GM21576 (cell line): ENCODE data around the gene LGALS4.
"Not testable (repeated sequence)": the region's sequence is repeated elsewhere in the genome, so short reads cannot be mapped to it uniquely, and the experiment has no call there.

Source experiments
- ATAC-seq: cut with Tn5 transposase; IDR thresholded peaks from one replicate; pipeline ENCODE4 v1.9.1; 2021; ENCODE audit warnings: mild to moderate bottlenecking, moderate library complexity; ENCODE audit not compliant: unreplicated experiment

The LGALS4 gene

DNA sequence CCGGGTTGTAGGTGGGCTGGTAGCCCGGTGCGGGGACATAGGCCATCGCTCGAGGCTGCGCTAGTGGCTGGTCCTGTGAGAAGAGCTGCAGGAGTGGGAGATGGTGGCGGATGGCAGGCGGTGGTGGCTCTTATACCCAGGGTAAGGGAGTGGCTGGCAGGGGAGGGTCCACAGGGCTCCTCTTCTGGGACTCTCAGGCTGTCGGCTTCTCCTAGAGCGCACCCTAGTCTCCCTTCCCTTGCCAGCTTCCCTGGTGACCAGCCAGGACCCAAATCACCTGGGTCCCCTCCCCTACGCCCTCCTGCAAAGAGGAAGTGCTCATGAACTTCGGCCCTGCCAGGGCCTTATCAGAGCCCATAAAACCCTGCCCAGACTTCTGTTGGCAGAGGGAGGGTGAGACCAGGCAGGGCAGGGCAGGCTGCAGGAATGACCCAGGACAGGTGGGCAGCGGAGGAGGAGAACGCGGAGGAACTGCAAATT lies at the start of gene LGALS4:
TSS of gene LGALS4 (minus strand) at position 105 of the 480 bp plus-strand sequence. CDS start at position 46, 59 bp downstream.
- no peak for ATAC-seq

- ATAC-seq, result no peak
Measured at GRCh38 chr19:38861368-38861767, 48.6 kb upstream of the LGALS4 start.

GRCh38 chr19:38859631-38860204 lies 47.0 kb upstream of the LGALS4 start:
- not testable (repeated sequence) for ATAC-seq

- ATAC-seq, result no peak
Measured at GRCh38 chr19:38856813-38857212, 44.1 kb upstream of the LGALS4 start.

- not testable (repeated sequence) for ATAC-seq
Measured at GRCh38 chr19:38855751-38856150, 43.0 kb upstream of the LGALS4 start.

DNA sequence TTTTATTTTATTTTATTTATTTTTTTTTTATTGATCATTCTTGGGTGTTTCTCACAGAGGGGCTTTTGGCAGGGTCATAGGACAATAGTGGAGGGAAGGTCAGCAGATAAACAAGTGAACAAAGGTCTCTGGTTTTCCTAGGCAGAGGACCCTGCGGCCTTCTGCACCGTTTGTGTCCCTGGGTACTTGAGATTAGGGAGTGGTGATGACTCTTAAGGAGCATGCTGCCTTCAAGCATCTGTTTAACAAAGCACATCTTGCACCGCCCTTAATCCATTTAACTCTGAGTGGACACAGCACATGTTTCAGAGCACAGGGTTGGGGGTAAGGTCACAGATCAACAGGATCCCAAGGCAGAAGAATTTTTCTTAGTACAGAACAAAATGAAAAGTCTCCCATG lies 42.2 kb upstream of the LGALS4 start:
- not testable (repeated sequence) for ATAC-seq

GRCh38 chr19:38853214-38853613 lies 40.5 kb upstream of the LGALS4 start:
- no peak for ATAC-seq

DNA sequence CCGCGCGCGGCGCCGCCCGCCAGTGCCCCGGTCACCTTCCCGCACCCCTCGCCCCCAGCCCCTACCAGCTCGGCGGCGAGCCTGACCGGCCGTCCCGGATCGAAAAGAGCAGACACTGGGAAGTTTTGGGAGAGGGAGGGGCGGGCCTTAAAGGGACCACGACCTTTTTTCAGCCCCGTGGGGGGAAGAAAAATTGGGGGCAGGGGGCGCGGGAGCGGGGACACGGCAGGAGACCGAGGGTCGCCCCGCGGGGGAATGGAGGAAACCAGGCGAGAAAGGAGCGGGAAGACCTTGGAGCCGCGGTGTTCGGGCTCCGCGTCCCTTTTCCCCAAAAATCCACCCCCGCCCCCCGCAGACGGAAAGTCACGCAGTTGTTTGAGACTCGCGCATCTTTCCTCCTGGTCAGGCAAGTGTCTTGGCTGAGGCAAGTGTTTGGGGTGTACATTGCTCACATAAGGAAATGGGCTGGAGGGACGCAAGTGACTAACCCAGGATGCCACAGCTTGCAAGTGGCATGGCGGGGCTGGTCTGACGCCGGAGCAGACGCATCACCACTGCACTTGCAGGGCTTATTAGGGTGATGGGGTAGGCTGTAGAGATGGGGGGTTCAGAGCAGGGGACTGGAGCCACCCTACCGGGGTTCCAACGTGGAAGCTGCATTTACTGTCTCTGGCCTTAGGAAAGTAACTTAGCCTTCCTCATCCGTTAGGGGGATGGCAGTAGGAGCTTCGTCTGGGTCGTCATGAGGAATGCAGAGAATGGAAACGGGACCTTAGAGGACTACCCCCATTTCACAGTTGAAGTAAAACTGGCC lies 39.7 kb upstream of the LGALS4 start:
- no peak for ATAC-seq

DNA sequence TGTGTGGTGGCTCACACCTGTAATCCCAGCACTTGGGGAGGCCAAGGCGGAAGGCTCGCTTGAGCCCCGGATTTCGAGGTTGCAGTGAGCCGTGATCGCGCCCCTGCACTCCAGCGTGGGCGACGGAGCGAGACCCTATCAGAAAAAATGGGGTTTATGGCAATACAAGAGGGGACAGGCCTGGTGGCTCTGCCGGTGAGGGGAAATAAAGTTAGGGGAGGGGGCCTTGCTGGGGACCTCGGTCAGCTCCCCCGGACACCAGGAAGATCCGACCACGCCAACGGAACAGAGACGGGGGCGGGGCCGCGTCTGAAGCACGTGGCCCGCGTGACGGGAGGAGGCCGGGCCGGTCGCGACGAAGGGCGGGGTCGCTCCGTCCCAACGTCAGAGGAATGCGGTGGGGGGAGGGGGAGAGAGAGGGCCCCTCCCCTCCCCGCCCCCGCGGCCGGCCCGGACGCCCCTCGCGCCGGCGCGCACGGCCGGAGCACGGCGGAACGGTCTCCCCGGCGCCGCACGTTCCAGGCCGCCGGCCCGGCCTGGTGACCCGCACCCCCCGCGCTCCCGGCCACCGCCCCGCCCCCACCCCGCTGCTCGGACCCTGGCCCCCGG lies 39.0 kb upstream of the LGALS4 start:
- ATAC-seq, result no peak

DNA sequence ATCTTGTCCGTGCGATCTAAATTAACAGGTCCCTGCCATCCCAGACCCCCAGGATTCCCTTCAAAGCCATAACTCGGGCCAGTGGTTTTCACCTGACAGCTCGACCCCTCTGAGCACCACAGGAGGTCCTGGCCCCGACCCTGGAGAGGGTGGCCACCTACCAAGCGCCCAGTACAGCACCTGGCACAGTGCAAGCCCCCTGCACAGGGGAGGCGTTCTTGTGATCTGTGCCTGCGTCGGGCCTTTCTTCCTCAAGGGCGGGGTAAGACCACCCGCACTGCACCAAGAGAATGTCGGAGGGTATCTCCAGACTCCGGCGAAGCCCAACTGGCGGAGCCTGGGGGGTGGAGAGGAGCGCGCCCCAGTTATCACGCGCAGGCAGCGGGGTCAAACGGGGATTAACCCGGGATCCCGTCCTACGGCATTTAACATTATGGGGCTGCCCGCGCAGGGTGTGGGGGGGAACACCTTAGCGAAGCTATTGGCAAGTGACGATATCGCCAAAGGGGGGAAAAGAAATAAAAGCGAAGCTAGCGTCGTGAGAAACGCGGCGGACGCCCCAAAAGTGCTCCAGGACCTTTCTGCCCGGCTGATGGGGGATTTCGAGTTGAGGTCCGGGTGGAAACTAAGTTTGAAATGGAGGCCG lies 38.4 kb upstream of the LGALS4 start:
- ATAC-seq, result no peak

DNA sequence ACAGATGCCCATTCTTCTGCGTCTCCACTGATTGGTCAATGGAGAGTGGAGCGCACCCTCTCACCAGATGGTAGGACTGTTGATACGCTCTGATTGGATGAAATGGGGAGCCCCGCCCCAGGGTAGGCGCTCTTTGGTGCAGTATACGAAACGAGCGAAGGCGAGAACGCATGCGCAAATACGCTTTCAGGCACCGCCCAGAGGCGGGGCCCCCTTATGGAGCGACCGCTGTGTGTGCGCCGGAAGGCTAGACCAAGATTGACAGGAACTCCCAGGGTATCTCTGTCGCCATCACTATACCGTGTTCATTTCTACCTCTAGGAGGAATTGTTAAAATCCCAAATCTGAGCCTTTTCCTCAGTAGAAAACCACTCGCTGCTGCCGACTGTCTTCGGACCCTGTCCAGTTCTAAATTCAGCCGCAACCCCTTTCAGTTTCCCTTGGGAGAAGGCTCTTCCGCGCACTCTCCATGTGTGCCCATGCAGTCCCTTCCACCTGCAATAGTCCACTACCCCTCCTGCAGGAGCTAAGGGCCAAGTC lies 37.8 kb upstream of the LGALS4 start:
- ATAC-seq, result peak; percentile 71

GRCh38 chr19:38849860-38850435 lies 37.2 kb upstream of the LGALS4 start, which contains the start of gene HNRNPL:
Gene HNRNPL (minus strand): TSS chr19:38849986. CDS start chr19:38849966, 20 bp downstream.
- peak; percentile 50 for ATAC-seq

DNA sequence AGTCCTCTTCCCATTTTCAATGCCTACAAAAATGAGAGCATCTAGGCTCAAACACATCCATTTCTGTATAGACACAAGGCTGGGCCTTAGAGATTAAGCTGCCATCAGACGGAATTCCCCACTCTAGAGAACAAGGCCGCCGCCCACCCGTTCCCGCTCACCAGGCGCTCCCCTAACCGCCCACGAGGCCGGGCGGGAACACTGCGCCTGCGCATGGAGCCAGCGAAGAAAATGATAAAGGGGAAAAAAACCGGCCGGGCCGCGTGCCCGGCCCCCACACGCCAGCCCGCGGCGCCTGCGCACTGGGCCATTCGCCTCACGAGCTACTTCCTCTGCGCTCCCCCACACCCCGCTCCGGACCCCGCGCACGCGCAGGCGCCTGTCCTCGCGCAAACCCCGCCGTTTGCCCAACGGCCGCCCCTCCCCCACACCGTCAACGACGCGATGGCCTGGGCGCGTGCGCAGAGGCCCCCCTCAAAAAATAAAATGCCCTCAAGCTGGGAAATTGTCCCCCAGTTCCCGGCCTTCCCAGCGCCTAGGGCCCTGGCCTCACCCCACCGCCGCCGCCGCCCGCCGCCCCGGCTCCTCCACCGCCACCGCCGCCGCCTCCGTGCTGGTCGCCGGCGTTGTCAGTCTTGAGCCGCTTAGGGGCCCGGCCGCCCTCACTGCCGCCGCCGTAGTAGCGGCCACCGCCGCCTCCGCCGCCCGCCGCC lies 36.6 kb upstream of the LGALS4 start:
- ATAC-seq, result no peak

- ATAC-seq, result no peak
Measured at GRCh38 chr19:38848299-38849146, 35.8 kb upstream of the LGALS4 start.

DNA sequence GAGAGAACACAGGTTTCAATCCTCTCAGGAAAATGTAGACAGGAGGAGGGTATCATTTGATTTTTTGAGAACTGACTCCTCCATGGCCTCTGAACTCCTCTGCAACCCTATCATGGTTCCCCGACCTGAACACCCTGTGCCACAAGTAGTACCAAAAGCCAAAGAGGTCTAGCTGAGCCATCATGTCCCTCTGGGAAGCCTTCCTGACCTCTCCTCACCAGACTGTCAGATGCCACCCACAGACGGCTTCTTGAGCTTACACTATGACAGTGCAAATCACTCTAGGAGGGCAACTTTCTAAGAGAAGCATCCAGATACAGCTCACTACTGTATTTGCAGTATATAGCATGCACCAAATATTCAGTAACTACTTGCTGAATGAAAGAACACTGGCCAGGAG lies 33.4 kb upstream of the LGALS4 start:
- no peak for ATAC-seq

DNA sequence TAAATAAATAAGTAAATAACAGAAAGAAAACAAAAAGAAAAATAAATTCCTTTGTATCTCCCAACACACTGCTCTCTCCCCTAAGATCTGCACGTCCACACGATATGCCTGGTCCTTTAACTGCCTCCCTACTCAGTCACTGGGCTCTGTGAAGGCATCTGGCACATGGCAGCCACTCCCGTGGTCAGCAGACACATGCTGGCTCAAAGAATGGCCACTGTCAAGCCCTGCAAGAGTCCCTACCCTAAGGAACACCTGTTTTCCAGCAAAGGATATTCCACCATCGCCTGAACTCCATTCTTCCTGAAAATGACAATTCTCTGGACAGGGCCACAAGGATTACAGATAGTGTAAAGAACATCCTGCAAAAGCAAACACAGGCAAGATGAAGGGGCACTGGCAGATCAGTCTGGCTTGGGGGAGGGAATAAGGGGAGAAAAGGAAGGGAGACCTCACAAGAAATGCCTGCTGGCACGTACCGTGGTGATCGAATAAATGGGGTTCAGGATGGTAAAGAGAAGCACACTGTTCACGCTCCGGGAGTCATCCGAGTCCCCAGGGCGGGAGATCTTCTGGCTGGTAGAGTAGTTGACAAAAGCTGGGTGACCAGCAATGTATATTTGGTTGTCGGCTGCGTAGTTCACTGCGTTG lies 32.8 kb upstream of the LGALS4 start:
- no peak for ATAC-seq

DNA sequence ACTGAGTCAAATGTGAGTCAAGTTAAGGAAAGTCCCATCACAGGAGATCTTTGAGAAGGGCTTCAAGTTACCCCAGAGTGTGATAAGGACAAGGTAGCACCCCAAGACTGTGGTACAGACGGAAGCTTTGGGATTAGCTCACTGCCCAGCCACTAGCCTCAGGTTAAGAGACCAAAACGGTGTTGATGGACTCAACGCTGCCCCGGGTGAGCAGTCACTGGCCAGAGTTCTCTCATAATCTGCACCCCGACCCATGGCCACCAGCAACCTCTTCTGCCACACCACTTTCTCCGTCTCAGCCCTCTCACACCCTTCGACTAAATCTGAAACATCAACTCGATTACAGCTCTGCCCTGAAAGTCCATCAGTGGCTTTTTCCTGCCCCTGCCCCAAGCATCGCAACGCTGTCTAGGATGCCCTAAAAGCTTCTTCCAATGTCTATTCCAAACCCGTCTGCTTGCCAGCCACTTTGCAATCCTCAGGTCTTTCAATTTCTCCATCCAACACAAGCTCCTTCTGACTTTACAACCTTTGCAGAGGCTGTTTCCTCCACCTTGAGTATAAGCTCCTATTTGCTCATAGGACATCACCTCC lies 31.4 kb upstream of the LGALS4 start:
- no peak for ATAC-seq

DNA sequence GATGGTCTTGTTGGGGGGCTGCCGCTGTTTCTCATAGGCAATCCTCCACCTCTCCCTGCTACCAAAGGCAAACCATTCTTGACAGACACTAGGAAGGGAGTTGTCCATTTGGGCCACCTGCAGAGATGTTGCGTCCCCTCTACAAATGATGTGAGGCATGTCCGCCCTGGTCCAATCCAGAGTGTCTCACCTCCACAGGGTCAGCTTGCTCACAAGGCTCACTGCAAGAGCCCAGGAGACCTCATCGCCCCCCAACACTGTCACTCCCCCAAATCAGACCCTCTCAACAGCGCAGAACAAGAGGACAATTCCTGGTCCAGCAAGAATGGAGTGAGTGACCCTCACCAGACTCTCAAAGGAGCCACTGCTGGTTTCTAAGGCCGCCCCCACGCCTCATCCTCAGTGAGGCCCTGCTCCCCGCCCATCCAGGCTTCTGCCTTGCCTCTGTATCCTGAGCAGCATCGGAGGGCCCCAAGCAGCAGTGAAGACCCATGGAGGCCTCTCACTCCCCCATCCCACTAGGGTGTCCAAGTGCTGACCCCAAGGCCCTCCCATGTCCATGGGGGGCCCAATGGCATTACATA lies 30.5 kb upstream of the LGALS4 start:
- no peak for ATAC-seq
